Measurements from ENCODE around the gene ACP5.

GRCh38 chr19:11554160-11554559 is 23.3 kb downstream of the ACP5 start:
- TF ChIP-seq TEAD4 (IDR thresholded peaks at IDR 0.05) (no peak), EP300 (IDR thresholded peaks at IDR 0.05; ENCODE audit: borderline replicate concordance) (no peak), NFIC (IDR thresholded peaks at IDR 0.05) (no peak), RAD21 (IDR thresholded peaks at IDR 0.05; ENCODE audit: low read depth) (no peak), MAX (IDR thresholded peaks at IDR 0.05) (no peak), USF1 (IDR thresholded peaks at IDR 0.05) (no peak), CREB1 (IDR thresholded peaks at IDR 0.05; ENCODE audit: low read depth) (no peak), FOXM1 (IDR thresholded peaks at IDR 0.05; ENCODE audit: borderline replicate concordance, low read depth) (no peak)

Data from Ishikawa (cell line).